Keratinocyte (primary cell): Measurements from ENCODE around the gene RPL26.

Source experiments
- CTCF ChIP-seq, 3 experiments: IDR thresholded peaks in 1 of 3; conservative IDR thresholded peaks in 1 of 3; optimal IDR thresholded peaks in 1 of 3; 2 replicates in 2 of 3; 3 replicates in 1 of 3; pipeline versions ENCODE3 to v1.5.1; 2011; ENCODE audit warnings: low read length in 3 of 3, mild to moderate bottlenecking in 3 of 3, moderate library complexity in 2 of 3, control low read depth in 1 of 3, inconsistent platforms in 1 of 3; ENCODE audit not compliant: insufficient read depth in 2 of 3; ENCODE audit errors: extremely low read depth in 1 of 3
- EZH2 ChIP-seq: IDR thresholded peaks from one replicate; pipeline ENCODE4 v1.6.1; 2012; ENCODE audit warnings: inconsistent platforms, mild to moderate bottlenecking, low read length, moderate library complexity

GRCh38 chr17:8369944-8370343 is 13.0 kb downstream of the RPL26 start:
- TF ChIP-seq CTCF (optimal IDR thresholded peaks at IDR 0.05 in 1 of 3, IDR thresholded peaks at IDR 0.05 in 1 of 3, conservative IDR thresholded peaks at IDR 0.05 in 1 of 3; ENCODE audit: extremely low read depth in 1 of 3, insufficient read depth in 2 of 3, low read length in 3 of 3) (no peak), EZH2 (no peak)
